ENCODE data around the gene CNST. TPM values are rescaled to one million over a fixed set of nuclear protein-coding genes. Genes with fewer than 3 reads are reported as not detected.
"Not testable (repeated sequence)": the region's sequence is repeated elsewhere in the genome, so short reads cannot be mapped to it uniquely, and the experiment has no call there.

CNST gene
- total RNA-seq, 1 experiment from 2014 or later, result 21.0 TPM

DNA sequence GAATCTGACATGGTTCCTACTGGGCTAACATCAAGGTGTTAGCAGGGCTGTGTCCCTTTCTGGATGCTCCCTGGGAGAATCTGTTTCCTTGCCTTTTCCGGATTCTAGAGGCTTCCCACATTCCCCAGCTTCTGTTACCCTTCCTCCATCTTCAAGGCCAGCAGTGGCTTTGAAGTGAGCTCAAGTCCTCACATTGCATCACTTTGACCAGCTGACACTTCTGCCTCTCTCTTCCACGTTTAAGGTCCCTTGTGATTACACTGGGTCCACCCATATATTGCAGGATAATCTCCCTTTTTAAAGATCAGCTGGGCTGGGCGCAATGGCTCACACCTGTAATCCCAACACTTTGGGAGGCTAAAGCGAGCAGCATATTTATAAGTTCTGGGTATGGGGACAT is 33.1 kb downstream of the CNST start:
- H3K27ac ChIP-seq (ENCODE audit: low read depth, low read length, poor library complexity, severe bottlenecking), result no peak overlapping the region
- H3K4me3 ChIP-seq (ENCODE audit: low read depth, low read length, poor library complexity, severe bottlenecking), result no peak overlapping the region
- peaks cover 5% of the 10 kb centered on the region for H3K36me3 ChIP-seq (ENCODE audit: insufficient read depth, low read length, poor library complexity, severe bottlenecking)
- no peak for DNase-seq (ENCODE audit: low spot score)
- BruUV-seq (replicated peaks), result no TSS peak
- CTCF ChIA-PET, result no interaction called here
- intact Hi-C loops (cut with micrococcal nuclease; ENCODE audit: unreplicated experiment), result no loop called here
- no peak for TF ChIP-seq EZH2 (IDR thresholded peaks at IDR 0.05; ENCODE audit: borderline replicate concordance, low read depth, low read length, poor library complexity, severe bottlenecking)
- TF ChIP-seq, protein P1, sequence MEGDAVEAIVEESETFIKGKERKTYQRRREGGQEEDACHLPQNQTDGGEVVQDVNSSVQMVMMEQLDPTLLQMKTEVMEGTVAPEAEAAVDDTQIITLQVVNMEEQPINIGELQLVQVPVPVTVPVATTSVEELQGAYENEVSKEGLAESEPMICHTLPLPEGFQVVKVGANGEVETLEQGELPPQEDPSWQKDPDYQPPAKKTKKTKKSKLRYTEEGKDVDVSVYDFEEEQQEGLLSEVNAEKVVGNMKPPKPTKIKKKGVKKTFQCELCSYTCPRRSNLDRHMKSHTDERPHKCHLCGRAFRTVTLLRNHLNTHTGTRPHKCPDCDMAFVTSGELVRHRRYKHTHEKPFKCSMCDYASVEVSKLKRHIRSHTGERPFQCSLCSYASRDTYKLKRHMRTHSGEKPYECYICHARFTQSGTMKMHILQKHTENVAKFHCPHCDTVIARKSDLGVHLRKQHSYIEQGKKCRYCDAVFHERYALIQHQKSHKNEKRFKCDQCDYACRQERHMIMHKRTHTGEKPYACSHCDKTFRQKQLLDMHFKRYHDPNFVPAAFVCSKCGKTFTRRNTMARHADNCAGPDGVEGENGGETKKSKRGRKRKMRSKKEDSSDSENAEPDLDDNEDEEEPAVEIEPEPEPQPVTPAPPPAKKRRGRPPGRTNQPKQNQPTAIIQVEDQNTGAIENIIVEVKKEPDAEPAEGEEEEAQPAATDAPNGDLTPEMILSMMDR (conservative IDR thresholded peaks at IDR 0.05; ENCODE audit: low read depth, low read length), result no peak
- POLR2A ChIA-PET (ENCODE audit: low non-redundant PET), result no interaction called here
- H3K4me1 ChIP-seq (ENCODE audit: insufficient read depth, low read length, poor library complexity, severe bottlenecking), result no peaks in the 10 kb centered on the region
- H3K9me3 ChIP-seq (ENCODE audit: low read depth, low read length, poor library complexity, severe bottlenecking), result peaks cover 8% of the 10 kb centered on the region
- H3K27me3 ChIP-seq (replicated peaks; ENCODE audit: insufficient read depth, low read depth, low read length, poor library complexity), result no peaks in the 10 kb centered on the region

DNA sequence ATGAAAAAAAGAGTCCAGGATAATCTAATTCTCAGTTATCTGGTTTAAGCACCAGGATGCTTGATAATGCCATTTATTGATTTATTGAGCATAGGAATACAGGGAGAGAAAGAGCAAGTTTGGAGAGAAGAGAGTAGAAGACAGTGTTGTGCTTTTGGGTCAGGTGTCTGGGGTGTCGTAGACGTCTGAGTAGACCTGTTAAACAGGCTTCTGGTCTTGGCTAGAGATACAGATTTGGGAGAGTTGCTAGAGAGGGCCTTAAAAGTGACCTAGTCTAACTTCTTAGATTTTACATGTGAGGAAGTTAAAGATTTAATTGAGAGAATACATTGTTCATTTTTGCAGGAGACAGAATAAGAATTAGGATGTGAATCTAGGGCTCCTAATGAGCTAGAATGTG is 34.3 kb downstream of the CNST start:
- H3K4me1 ChIP-seq (ENCODE audit: insufficient read depth, low read length, poor library complexity, severe bottlenecking), result no peaks in the 10 kb centered on the region
- H3K4me3 ChIP-seq (ENCODE audit: low read depth, low read length, poor library complexity, severe bottlenecking), result no peak overlapping the region
- intact Hi-C loops (cut with micrococcal nuclease; ENCODE audit: unreplicated experiment), result no loop called here
- H3K27me3 ChIP-seq (replicated peaks; ENCODE audit: insufficient read depth, low read depth, low read length, poor library complexity), result no peaks in the 10 kb centered on the region
- DNase-seq (ENCODE audit: low spot score), result no peak
- H3K9me3 ChIP-seq (ENCODE audit: low read depth, low read length, poor library complexity, severe bottlenecking), result peaks cover 8% of the 10 kb centered on the region
- H3K27ac ChIP-seq (ENCODE audit: low read depth, low read length, poor library complexity, severe bottlenecking), result no peak overlapping the region
- TF ChIP-seq, protein P1 (conservative IDR thresholded peaks at IDR 0.05; ENCODE audit: low read depth, low read length), result no peak
- no peak for TF ChIP-seq EZH2 (IDR thresholded peaks at IDR 0.05; ENCODE audit: borderline replicate concordance, low read depth, low read length, poor library complexity, severe bottlenecking)
- BruUV-seq (replicated peaks), result no TSS peak
- CTCF ChIA-PET, result no interaction called here
- H3K36me3 ChIP-seq (ENCODE audit: insufficient read depth, low read length, poor library complexity, severe bottlenecking), result peaks cover 5% of the 10 kb centered on the region
- POLR2A ChIA-PET (ENCODE audit: low non-redundant PET), result interaction anchor here (0.5 kb wide), 1 partner anchor 62 kb away, joined by 4 read pairs; no protein-coding TSS in a partner anchor

DNA sequence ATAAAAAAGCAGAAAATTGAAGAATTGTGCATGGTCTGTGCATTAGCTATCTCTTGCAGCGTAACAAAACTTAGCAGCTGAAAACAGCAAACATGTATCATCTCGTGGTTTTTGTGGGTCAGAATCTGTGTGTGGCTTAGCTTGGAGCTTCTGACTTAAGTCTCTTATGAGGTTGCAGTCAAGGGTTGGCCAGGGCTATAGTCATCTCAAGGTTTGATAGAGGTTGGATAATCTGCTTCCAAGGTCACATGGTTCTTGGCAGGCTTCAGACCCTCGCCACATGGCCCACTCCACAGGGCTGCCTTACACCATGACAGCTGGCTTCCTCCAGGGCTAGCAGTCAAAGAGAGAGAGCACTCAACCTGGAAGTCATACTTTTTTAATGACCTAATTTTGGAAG is 35.9 kb downstream of the CNST start:
- Histone ChIP-seq H3K9me3 (ENCODE audit: low read depth, low read length, poor library complexity, severe bottlenecking) (peaks cover 8% of the 10 kb centered on the region), H3K27me3 (replicated peaks; ENCODE audit: insufficient read depth, low read depth, low read length, poor library complexity) (no peaks in the 10 kb centered on the region), H3K4me3 (ENCODE audit: low read depth, low read length, poor library complexity, severe bottlenecking) (no peak overlapping the region), H3K27ac (ENCODE audit: low read depth, low read length, poor library complexity, severe bottlenecking) (no peak overlapping the region), H3K4me1 (ENCODE audit: insufficient read depth, low read length, poor library complexity, severe bottlenecking) (no peaks in the 10 kb centered on the region), H3K36me3 (ENCODE audit: insufficient read depth, low read length, poor library complexity, severe bottlenecking) (peaks cover under 1% of the 10 kb centered on the region)
- intact Hi-C loops (cut with micrococcal nuclease; ENCODE audit: unreplicated experiment), result no loop called here
- DNase-seq (ENCODE audit: low spot score), result no peak
- BruUV-seq (replicated peaks), result no TSS peak
- POLR2A ChIA-PET (ENCODE audit: low non-redundant PET), result no interaction called here
- TF ChIP-seq, protein P1 (conservative IDR thresholded peaks at IDR 0.05; ENCODE audit: low read depth, low read length), result no peak
- no peak for TF ChIP-seq EZH2 (IDR thresholded peaks at IDR 0.05; ENCODE audit: borderline replicate concordance, low read depth, low read length, poor library complexity, severe bottlenecking)
- CTCF ChIA-PET, result no interaction called here

DNA sequence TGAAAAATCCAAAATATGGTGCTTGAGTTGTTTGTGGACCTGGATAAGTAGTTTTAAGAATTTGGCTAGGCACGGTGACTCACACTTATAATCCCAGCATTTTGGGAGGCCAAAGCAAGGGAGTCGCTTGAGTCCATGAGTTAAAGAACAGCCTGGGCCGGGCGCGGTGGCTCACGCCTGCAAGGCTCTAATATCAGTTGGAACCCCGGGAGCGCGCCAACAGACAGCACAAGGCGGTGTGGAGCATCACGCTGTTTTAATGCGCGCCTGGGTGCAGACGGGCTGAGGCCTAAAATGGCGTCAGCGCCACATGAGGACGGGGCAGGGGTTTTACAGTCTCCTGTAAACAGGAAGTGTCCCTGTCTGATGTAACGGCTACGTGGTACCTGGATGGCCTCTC is 39.0 kb downstream of the CNST start:
- H3K9me3 ChIP-seq (ENCODE audit: low read depth, low read length, poor library complexity, severe bottlenecking); H3K27me3 ChIP-seq (replicated peaks; ENCODE audit: insufficient read depth, low read depth, low read length, poor library complexity); H3K27ac ChIP-seq (ENCODE audit: low read depth, low read length, poor library complexity, severe bottlenecking); H3K4me1 ChIP-seq (ENCODE audit: insufficient read depth, low read length, poor library complexity, severe bottlenecking); intact Hi-C loops (cut with micrococcal nuclease; ENCODE audit: unreplicated experiment); BruUV-seq (replicated peaks); H3K36me3 ChIP-seq (ENCODE audit: insufficient read depth, low read length, poor library complexity, severe bottlenecking); DNase-seq (ENCODE audit: low spot score); CTCF ChIA-PET; POLR2A ChIA-PET (ENCODE audit: low non-redundant PET); H3K4me3 ChIP-seq (ENCODE audit: low read depth, low read length, poor library complexity, severe bottlenecking): not testable (repeated sequence)

Measured in A673 (cell line).